HFFc6 (cell line): ENCODE results near the gene TFEC. TPM values are rescaled to one million over a fixed set of nuclear protein-coding genes. Genes with fewer than 3 reads are reported as not detected.
"Not testable (repeated sequence)": the region's sequence is repeated elsewhere in the genome, so short reads cannot be mapped to it uniquely, and the experiment has no call there.

Experiments used
- DNase-seq: peaks from one replicate; pipeline ENCODE4 v3.0.0-alpha.2; 2018
- H3K27ac Mint-ChIP-seq: 2 replicates; pipeline ENCODE4 v1.8.0; 2020; ENCODE audit warnings: mild to moderate bottlenecking, mixed read lengths
- H3K27me3 Mint-ChIP-seq: 2 replicates; pipeline ENCODE4 v1.8.0; 2021; ENCODE audit warnings: mild to moderate bottlenecking, moderate library complexity, mixed read lengths; ENCODE audit not compliant: insufficient read depth
- H3K36me3 Mint-ChIP-seq: 2 replicates; pipeline ENCODE4 v1.8.0; 2021; ENCODE audit warnings: low read depth, mixed read lengths
- H3K4me1 Mint-ChIP-seq: 2 replicates; pipeline ENCODE4 v1.8.0; 2020; ENCODE audit warnings: low read depth, mixed read lengths
- H3K4me3 Mint-ChIP-seq: 2 replicates; pipeline ENCODE4 v1.8.0; 2020; ENCODE audit warnings: mild to moderate bottlenecking, moderate library complexity, mixed read lengths
- H3K9me3 Mint-ChIP-seq: 2 replicates; pipeline ENCODE4 v1.8.0; 2020; ENCODE audit warnings: mild to moderate bottlenecking, mixed read lengths
- total RNA-seq, 6 experiments: library from RNA; stranded (reverse); fragmentation: NEBNext Ultra II Directional; extraction: Animal tissue kit (Norgen Biotek cat#: 25700); gene quantifications; 2 replicates in 1 of 6; 3 replicates in 5 of 6; pipeline ENCODE4 v1.2.3, GENCODE V29; 2021
- TF ChIP-seq, protein P1 (sequence below): fragments of 200-600 bp; sonication (generic); IDR thresholded peaks from 2 replicates; pipeline ENCODE4 v1.5.0; 2021; ENCODE audit warnings: antibody characterized with exemption, mild to moderate bottlenecking

TFEC gene
- total RNA-seq, 6 experiments from 2014 or later: 0.11 to 0.23 (median 0.17) TPM; not detected in 2

- Mint-ChIP-seq H3K4me3 (no peak overlapping the region), H3K27ac (no peak overlapping the region), H3K36me3 (no peaks in the 10 kb centered on the region), H3K4me1 (peaks cover 6% of the 10 kb centered on the region), H3K27me3 (0 out of 2 replicates have a peak, but pooled peaks cover 3% of the 10 kb centered on the region), H3K9me3 (no peaks in the 10 kb centered on the region)
- DNase-seq: no peak
- TF ChIP-seq, protein P1, sequence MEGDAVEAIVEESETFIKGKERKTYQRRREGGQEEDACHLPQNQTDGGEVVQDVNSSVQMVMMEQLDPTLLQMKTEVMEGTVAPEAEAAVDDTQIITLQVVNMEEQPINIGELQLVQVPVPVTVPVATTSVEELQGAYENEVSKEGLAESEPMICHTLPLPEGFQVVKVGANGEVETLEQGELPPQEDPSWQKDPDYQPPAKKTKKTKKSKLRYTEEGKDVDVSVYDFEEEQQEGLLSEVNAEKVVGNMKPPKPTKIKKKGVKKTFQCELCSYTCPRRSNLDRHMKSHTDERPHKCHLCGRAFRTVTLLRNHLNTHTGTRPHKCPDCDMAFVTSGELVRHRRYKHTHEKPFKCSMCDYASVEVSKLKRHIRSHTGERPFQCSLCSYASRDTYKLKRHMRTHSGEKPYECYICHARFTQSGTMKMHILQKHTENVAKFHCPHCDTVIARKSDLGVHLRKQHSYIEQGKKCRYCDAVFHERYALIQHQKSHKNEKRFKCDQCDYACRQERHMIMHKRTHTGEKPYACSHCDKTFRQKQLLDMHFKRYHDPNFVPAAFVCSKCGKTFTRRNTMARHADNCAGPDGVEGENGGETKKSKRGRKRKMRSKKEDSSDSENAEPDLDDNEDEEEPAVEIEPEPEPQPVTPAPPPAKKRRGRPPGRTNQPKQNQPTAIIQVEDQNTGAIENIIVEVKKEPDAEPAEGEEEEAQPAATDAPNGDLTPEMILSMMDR: no peak
Observed at GRCh38 chr7:116052006-116052405, 21.4 kb upstream of the TFEC start.

DNA sequence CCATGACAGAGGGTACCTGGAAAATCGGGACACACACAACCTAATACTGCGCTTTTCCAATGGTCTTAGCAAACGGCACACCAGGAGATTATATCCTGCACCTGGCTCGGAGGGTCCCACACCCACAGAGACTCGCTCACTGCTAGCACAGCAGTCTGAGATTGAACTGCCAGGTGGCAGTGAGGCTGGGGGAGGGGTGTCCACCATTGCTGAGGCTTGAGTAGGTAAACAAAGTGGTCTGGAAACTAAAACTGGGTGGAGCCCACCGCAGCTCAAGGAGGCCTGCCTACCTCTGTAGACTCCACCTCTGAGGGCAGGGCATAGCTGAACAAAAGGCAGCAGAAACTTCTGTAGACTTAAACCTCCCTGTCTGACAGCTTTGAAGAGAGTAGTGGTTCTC, 16.7 kb upstream of the TFEC start:
- H3K36me3 Mint-ChIP-seq, H3K27ac Mint-ChIP-seq, H3K4me3 Mint-ChIP-seq, H3K27me3 Mint-ChIP-seq, H3K9me3 Mint-ChIP-seq, DNase-seq: not testable (repeated sequence)
- peaks cover 12% of the 10 kb centered on the region for H3K4me1 Mint-ChIP-seq

- Mint-ChIP-seq H3K4me1 (peaks cover 16% of the 10 kb centered on the region; the same call in 1 of the 2 replicates), H3K27ac (no peak overlapping the region), H3K27me3 (0 out of 2 replicates have a peak, but pooled peaks cover 5% of the 10 kb centered on the region), H3K36me3 (no peaks in the 10 kb centered on the region), H3K4me3 (no peak overlapping the region), H3K9me3 (no peaks in the 10 kb centered on the region)
- TF ChIP-seq, protein P1: no peak
- DNase-seq: no peak
Observed at GRCh38 chr7:116045532-116045931, 15.0 kb upstream of the TFEC start.

DNA sequence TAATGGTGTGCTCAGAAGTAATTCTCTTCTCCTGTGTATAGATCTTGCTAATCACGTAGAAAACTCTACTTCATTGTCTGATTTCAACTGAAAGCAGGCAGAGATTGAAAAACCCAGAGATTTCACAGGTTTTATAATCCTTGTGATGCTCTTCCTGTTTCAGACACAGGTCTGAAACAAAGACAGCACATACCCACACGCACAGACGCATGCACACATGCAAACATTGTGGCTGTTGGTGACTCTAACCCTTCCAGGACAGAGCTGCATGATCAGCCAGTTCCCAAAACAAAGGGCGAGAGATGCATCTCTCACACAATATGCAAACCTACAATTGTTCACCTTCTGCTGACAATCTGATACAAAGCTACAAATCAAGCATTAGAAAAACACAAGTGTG, 11.1 kb upstream of the TFEC start:
- H3K27me3 Mint-ChIP-seq: 0 out of 2 replicates have a peak, but pooled peaks cover 2% of the 10 kb centered on the region
- H3K27ac Mint-ChIP-seq: no peak overlapping the region
- H3K4me3 Mint-ChIP-seq: no peak overlapping the region
- H3K9me3 Mint-ChIP-seq: no peaks in the 10 kb centered on the region
- peaks cover 16% of the 10 kb centered on the region; the same call in 1 of the 2 replicates for H3K4me1 Mint-ChIP-seq
- no peak for DNase-seq
- TF ChIP-seq, protein P1: no peak
- no peaks in the 10 kb centered on the region for H3K36me3 Mint-ChIP-seq

DNA sequence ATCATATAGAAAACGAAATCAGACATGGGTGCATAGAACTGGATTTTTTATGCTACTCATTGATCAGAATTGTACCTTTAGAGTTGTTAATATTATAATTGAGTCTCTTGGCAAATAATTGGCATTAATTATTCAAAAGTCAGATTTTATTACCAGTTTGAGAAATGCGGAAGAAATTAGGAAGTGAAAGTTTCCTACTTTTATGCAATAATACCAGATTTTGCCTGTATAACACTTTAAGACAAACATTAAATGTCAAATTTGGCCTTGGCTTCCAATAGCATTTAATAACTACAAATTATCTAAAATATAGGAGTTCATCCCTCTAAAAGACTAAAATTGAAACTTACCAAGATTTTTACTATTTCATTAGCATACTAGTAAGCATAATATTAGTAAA, 6.8 kb upstream of the TFEC start:
- TF ChIP-seq, protein P1: no peak
- Mint-ChIP-seq H3K4me3 (no peak overlapping the region), H3K9me3 (no peaks in the 10 kb centered on the region), H3K27ac (no peak overlapping the region), H3K4me1 (peaks cover 10% of the 10 kb centered on the region; the same call in 1 of the 2 replicates), H3K36me3 (no peaks in the 10 kb centered on the region), H3K27me3 (no peaks in the 10 kb centered on the region)
- no peak for DNase-seq

- Mint-ChIP-seq H3K27me3 (no peaks in the 10 kb centered on the region), H3K27ac (no peak overlapping the region), H3K36me3 (no peaks in the 10 kb centered on the region), H3K4me1 (peaks cover 11% of the 10 kb centered on the region), H3K9me3 (no peaks in the 10 kb centered on the region), H3K4me3 (no peak overlapping the region)
- DNase-seq: no peak
- TF ChIP-seq, protein P1: no peak
Observed at GRCh38 chr7:116034411-116034810, 3.8 kb upstream of the TFEC start.
